ENCODE data around the gene FAM111A.
"Not testable (repeated sequence)": the region's sequence is repeated elsewhere in the genome, so short reads cannot be mapped to it uniquely, and the experiment has no call there.

Gene FAM111A

DNA sequence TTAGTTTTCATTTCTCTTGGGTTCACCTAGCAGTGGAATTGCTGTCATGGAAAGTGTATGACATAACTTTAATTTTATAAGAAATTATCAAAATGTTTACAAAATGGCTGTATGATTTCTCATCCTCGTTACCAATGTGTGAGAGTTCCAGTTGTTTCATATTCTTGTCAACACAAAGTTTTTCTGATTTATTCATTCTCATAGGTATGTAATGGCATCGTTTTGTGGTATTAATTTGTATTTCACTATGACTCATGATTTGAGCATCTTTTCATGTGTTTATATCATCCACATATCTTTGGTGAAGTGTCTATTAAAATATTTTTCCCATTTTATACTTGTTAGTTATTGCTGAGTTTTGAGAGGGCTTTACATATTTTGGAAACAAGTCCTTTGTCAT lies 30.2 kb upstream of the FAM111A start:
- no peak for DNase-seq
- Histone ChIP-seq H3K36me3 (ENCODE audit: control insufficient read depth, insufficient read depth, low read length) (no peaks in the 10 kb centered on the region), H3K27me3 (replicated peaks; ENCODE audit: control insufficient read depth, insufficient read depth, low read length, poor library complexity, severe bottlenecking) (no peaks in the 10 kb centered on the region), H3K4me3 (ENCODE audit: insufficient read depth, low read depth, low read length, poor library complexity, severe bottlenecking) (no peak overlapping the region), H3K9me3 (ENCODE audit: control insufficient read depth, low read length) (no peaks in the 10 kb centered on the region), H3K27ac (ENCODE audit: insufficient read depth, low read length, poor library complexity, severe bottlenecking) (no peak overlapping the region), H3K4me1 (ENCODE audit: control insufficient read depth, insufficient read depth, low read length, poor library complexity, severe bottlenecking) (peaks cover 3% of the 10 kb centered on the region)

GRCh38 chr11:59114344-59114743 lies 28.3 kb upstream of the FAM111A start:
- Histone ChIP-seq H3K27me3 (replicated peaks; ENCODE audit: control insufficient read depth, insufficient read depth, low read length, poor library complexity, severe bottlenecking) (no peaks in the 10 kb centered on the region), H3K4me3 (ENCODE audit: insufficient read depth, low read depth, low read length, poor library complexity, severe bottlenecking) (no peak overlapping the region), H3K9me3 (ENCODE audit: control insufficient read depth, low read length) (peaks cover 6% of the 10 kb centered on the region), H3K4me1 (ENCODE audit: control insufficient read depth, insufficient read depth, low read length, poor library complexity, severe bottlenecking) (no peaks in the 10 kb centered on the region), H3K36me3 (ENCODE audit: control insufficient read depth, insufficient read depth, low read length) (no peaks in the 10 kb centered on the region), H3K27ac (ENCODE audit: insufficient read depth, low read length, poor library complexity, severe bottlenecking) (no peak overlapping the region)
- no peak for DNase-seq

- Histone ChIP-seq H3K36me3 (ENCODE audit: control insufficient read depth, insufficient read depth, low read length) (no peaks in the 10 kb centered on the region), H3K4me1 (ENCODE audit: control insufficient read depth, insufficient read depth, low read length, poor library complexity, severe bottlenecking) (no peaks in the 10 kb centered on the region), H3K4me3 (ENCODE audit: insufficient read depth, low read depth, low read length, poor library complexity, severe bottlenecking) (no peak overlapping the region), H3K27me3 (replicated peaks; ENCODE audit: control insufficient read depth, insufficient read depth, low read length, poor library complexity, severe bottlenecking) (no peaks in the 10 kb centered on the region), H3K9me3 (ENCODE audit: control insufficient read depth, low read length) (peaks cover 6% of the 10 kb centered on the region), H3K27ac (ENCODE audit: insufficient read depth, low read length, poor library complexity, severe bottlenecking) (no peak overlapping the region)
- no peak for DNase-seq
These were observed 27.1 kb upstream of the FAM111A start for GRCh38 chr11:59115553-59115952.

- Histone ChIP-seq H3K36me3 (ENCODE audit: control insufficient read depth, insufficient read depth, low read length) (no peaks in the 10 kb centered on the region), H3K27ac (ENCODE audit: insufficient read depth, low read length, poor library complexity, severe bottlenecking) (no peak overlapping the region), H3K27me3 (replicated peaks; ENCODE audit: control insufficient read depth, insufficient read depth, low read length, poor library complexity, severe bottlenecking) (no peaks in the 10 kb centered on the region), H3K4me3 (ENCODE audit: insufficient read depth, low read depth, low read length, poor library complexity, severe bottlenecking) (no peak overlapping the region), H3K4me1 (ENCODE audit: control insufficient read depth, insufficient read depth, low read length, poor library complexity, severe bottlenecking) (no peaks in the 10 kb centered on the region), H3K9me3 (ENCODE audit: control insufficient read depth, low read length) (peaks cover 6% of the 10 kb centered on the region)
- no peak for DNase-seq
These were observed 24.9 kb upstream of the FAM111A start for GRCh38 chr11:59117774-59118173.

- H3K4me3 ChIP-seq (ENCODE audit: insufficient read depth, low read depth, low read length, poor library complexity, severe bottlenecking), result no peak overlapping the region
- DNase-seq, result no peak
- no peaks in the 10 kb centered on the region for H3K27me3 ChIP-seq (replicated peaks; ENCODE audit: control insufficient read depth, insufficient read depth, low read length, poor library complexity, severe bottlenecking)
- H3K36me3 ChIP-seq (ENCODE audit: control insufficient read depth, insufficient read depth, low read length), result no peaks in the 10 kb centered on the region
- no peak overlapping the region for H3K27ac ChIP-seq (ENCODE audit: insufficient read depth, low read length, poor library complexity, severe bottlenecking)
- peaks cover 6% of the 10 kb centered on the region for H3K9me3 ChIP-seq (ENCODE audit: control insufficient read depth, low read length)
- no peaks in the 10 kb centered on the region for H3K4me1 ChIP-seq (ENCODE audit: control insufficient read depth, insufficient read depth, low read length, poor library complexity, severe bottlenecking)
These were observed 22.8 kb upstream of the FAM111A start for GRCh38 chr11:59119826-59120225.

- peak; percentile 70 to 78 (median 72) for DNase-seq
- Histone ChIP-seq H3K4me3 (ENCODE audit: insufficient read depth, low read depth, low read length, poor library complexity, severe bottlenecking) (no peak overlapping the region), H3K27me3 (replicated peaks; ENCODE audit: control insufficient read depth, insufficient read depth, low read length, poor library complexity, severe bottlenecking) (no peaks in the 10 kb centered on the region), H3K27ac (ENCODE audit: insufficient read depth, low read length, poor library complexity, severe bottlenecking) (no peak overlapping the region), H3K4me1 (ENCODE audit: control insufficient read depth, insufficient read depth, low read length, poor library complexity, severe bottlenecking) (no peaks in the 10 kb centered on the region), H3K36me3 (ENCODE audit: control insufficient read depth, insufficient read depth, low read length) (peaks cover 17% of the 10 kb centered on the region), H3K9me3 (ENCODE audit: control insufficient read depth, low read length) (no peaks in the 10 kb centered on the region)
These were observed 6.8 kb upstream of the FAM111A start for GRCh38 chr11:59135648-59136461.

- not testable (repeated sequence) for DNase-seq; H3K4me3 ChIP-seq (ENCODE audit: insufficient read depth, low read depth, low read length, poor library complexity, severe bottlenecking); H3K27ac ChIP-seq (ENCODE audit: insufficient read depth, low read length, poor library complexity, severe bottlenecking); H3K27me3 ChIP-seq (replicated peaks; ENCODE audit: control insufficient read depth, insufficient read depth, low read length, poor library complexity, severe bottlenecking); H3K9me3 ChIP-seq (ENCODE audit: control insufficient read depth, low read length); H3K4me1 ChIP-seq (ENCODE audit: control insufficient read depth, insufficient read depth, low read length, poor library complexity, severe bottlenecking)
- peaks cover 13% of the 10 kb centered on the region for H3K36me3 ChIP-seq (ENCODE audit: control insufficient read depth, insufficient read depth, low read length)
These were observed 6.1 kb upstream of the FAM111A start for GRCh38 chr11:59136551-59136950.

DNA sequence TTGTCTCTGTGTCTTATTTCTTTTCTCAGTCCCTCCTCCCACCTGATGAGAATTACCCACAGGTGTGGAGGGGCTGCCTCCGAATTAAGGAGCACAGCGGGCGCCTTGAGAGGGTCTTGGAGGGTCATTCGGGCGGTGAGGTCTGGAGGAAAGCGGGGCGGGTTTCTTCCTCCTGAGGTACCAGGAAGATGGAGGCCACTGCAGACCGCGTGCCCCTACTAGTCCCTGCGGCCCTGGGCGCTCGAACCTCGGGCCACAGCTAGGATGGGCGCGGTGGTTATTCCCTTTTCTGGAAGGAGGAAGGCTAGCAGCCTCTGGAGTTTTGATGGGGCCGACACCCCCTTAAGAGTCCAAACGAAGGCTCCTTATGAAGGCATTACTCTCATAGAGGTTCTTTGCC lies 5.5 kb upstream of the FAM111A start:
- no peak overlapping the region for H3K4me3 ChIP-seq (ENCODE audit: insufficient read depth, low read depth, low read length, poor library complexity, severe bottlenecking)
- H3K27ac ChIP-seq (ENCODE audit: insufficient read depth, low read length, poor library complexity, severe bottlenecking), result no peak overlapping the region
- no peaks in the 10 kb centered on the region for H3K9me3 ChIP-seq (ENCODE audit: control insufficient read depth, low read length)
- no peaks in the 10 kb centered on the region for H3K27me3 ChIP-seq (replicated peaks; ENCODE audit: control insufficient read depth, insufficient read depth, low read length, poor library complexity, severe bottlenecking)
- H3K36me3 ChIP-seq (ENCODE audit: control insufficient read depth, insufficient read depth, low read length), result peaks cover 9% of the 10 kb centered on the region
- no peaks in the 10 kb centered on the region for H3K4me1 ChIP-seq (ENCODE audit: control insufficient read depth, insufficient read depth, low read length, poor library complexity, severe bottlenecking)
- DNase-seq, result no peak

GRCh38 chr11:59138643-59139042 lies 4.0 kb upstream of the FAM111A start:
- Histone ChIP-seq H3K4me1 (ENCODE audit: control insufficient read depth, insufficient read depth, low read length, poor library complexity, severe bottlenecking) (peaks cover 6% of the 10 kb centered on the region), H3K36me3 (ENCODE audit: control insufficient read depth, insufficient read depth, low read length) (peaks cover 8% of the 10 kb centered on the region), H3K9me3 (ENCODE audit: control insufficient read depth, low read length) (no peaks in the 10 kb centered on the region), H3K4me3 (ENCODE audit: insufficient read depth, low read depth, low read length, poor library complexity, severe bottlenecking) (no peak overlapping the region), H3K27me3 (replicated peaks; ENCODE audit: control insufficient read depth, insufficient read depth, low read length, poor library complexity, severe bottlenecking) (no peaks in the 10 kb centered on the region), H3K27ac (ENCODE audit: insufficient read depth, low read length, poor library complexity, severe bottlenecking) (no peak overlapping the region)
- no peak for DNase-seq

- Histone ChIP-seq H3K27ac (ENCODE audit: insufficient read depth, low read length, poor library complexity, severe bottlenecking) (no peak overlapping the region), H3K4me1 (ENCODE audit: control insufficient read depth, insufficient read depth, low read length, poor library complexity, severe bottlenecking) (peaks cover 17% of the 10 kb centered on the region)
- no peak for DNase-seq
These were observed 1.5 kb upstream of the FAM111A start for GRCh38 chr11:59141191-59141590.

More at GRCh38 chr11:59141191-59141590, 1.5 kb upstream of the FAM111A start:
- Histone ChIP-seq H3K27me3 (replicated peaks; ENCODE audit: control insufficient read depth, insufficient read depth, low read length, poor library complexity, severe bottlenecking) (no peaks in the 10 kb centered on the region), H3K4me3 (ENCODE audit: insufficient read depth, low read depth, low read length, poor library complexity, severe bottlenecking) (no peak overlapping the region), H3K36me3 (ENCODE audit: control insufficient read depth, insufficient read depth, low read length) (peaks cover 4% of the 10 kb centered on the region), H3K9me3 (ENCODE audit: control insufficient read depth, low read length) (no peaks in the 10 kb centered on the region)

Measured in effector memory CD4-positive, alpha-beta T cell (primary cell).